HS-27A (cell line): ENCODE results near the gene CNIH3.

Experiments
- DNase-seq: peaks from one replicate; pipeline ENCODE4 v3.0.0-alpha.2; 2012; ENCODE audit warnings: low read depth, missing footprints

The CNIH3 gene

GRCh38 chr1:224777180-224777579 is 161.1 kb downstream of the CNIH3 start:
- DNase-seq, result no peak

- no peak for DNase-seq
Measured at GRCh38 chr1:224779536-224779935, 163.4 kb downstream of the CNIH3 start.

DNA sequence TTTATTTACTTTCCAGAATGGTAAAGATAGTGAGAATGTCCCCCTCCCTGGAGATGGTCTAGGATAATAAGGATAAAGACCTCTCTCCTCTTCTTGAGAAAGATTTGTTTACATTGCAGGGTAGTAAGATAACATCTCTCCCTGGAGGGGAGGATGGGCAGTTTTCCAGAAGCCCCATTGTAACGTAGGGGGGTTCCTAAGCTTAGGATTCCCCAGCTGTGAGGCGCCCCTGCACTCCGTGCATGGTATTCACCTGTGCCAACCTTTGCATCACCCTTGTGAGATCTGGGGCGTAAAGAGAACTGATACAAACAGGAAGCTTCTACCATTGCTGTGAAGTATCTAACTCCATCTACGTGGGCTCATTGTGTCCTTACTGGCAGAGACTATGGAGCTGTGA is 164.6 kb downstream of the CNIH3 start:
- DNase-seq, result no peak

DNA sequence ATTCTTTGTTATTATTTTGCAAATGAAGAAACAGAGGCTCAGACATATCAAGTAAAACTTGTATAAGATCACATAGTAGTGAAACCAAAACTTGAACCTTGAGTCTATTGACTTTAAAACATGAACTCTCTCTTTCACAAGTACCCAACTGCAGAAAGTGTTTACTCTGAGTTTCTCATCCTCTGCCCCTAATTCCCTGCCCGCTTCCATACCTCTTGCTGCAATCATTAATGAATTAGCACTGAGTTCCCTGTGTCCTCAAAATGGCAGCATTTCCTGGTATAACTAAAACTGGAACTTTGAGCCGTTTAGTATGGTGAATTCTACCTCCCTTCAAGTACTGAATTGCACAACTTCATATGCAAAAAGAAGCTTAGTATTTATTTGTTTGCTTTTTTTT is 165.7 kb downstream of the CNIH3 start:
- no peak for DNase-seq

GRCh38 chr1:224782281-224783000 is 166.3 kb downstream of the CNIH3 start:
- DNase-seq, result no peak

DNA sequence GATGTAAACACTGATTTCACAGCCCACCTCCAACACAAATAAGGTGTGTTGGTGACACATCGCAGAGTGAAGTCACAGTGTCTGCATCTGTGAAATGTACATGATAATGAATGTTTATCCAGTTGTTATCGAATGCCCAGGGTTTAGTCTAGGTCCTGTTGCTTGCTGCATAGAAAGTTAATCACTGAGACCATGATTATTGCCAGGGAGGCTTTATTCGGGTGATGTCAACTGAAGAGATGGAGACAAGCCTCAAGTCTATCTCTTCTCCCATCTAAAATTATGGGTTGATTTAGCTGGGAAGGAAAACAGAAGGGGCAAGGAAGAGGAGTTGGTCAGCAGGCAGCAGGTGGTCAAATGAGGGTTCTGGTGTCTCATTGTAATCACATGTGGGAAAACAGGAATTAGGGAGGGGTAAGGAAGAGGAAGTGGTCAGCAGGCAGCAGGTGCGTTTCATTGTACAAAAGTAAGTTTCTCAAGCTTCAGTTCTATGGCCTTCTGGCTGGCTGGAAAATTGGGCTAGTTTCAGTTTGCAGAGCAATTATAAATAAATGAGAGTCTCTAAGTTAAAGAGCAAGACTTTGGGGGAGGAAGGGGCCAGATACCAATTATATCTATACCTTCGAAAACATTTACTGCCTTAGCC is 167.0 kb downstream of the CNIH3 start:
- DNase-seq, result no peak

DNA sequence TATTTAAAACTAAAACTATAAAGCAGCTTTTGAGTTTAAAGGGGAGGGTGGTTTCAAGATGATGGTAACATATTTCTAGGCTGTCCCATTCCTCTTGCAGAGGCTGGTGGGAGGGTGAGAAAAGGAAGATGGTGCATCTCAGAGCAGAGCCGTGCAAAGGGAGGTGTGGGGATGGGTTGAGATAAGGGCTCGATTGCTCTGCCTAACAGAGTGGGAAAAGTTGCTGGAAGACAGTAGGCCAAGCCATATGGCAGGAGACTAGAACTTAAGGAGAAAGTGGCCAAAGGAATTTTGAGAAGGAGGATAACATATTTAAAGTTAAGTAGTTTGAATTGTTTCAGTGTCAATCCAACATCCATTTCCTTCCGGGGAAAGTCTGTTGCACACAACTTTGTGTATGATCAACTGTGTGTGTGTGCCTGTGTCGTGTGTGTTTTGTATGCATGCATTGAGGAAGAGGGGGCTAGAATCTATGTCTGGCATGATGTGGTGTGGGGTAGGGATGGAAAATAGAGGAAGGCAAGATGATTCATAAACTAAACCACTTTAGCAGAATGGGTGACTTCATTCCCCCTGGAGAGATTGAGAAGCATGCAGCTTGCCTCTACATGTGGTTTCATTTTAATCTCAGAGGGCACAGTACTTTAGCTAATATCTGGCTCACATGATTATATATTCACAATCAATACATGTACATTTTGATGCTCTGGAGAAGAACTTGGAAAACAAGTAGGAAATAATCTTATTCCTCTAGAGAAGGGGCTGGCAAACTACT is 168.3 kb downstream of the CNIH3 start:
- no peak for DNase-seq

DNA sequence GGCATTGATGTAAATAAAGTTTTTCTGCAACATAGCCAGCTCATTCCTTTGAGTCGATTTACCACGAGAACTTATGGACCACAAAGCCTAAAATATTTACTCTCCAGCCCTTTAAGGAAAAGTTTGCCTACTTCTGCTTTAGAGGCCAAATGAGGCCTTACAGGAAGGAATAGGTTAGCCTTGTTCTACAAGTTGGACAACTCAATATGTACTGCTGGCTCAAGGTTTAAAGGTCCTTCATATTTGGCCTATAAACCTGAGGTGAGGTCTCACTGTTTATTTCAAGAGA is 168.9 kb downstream of the CNIH3 start:
- no peak for DNase-seq

DNA sequence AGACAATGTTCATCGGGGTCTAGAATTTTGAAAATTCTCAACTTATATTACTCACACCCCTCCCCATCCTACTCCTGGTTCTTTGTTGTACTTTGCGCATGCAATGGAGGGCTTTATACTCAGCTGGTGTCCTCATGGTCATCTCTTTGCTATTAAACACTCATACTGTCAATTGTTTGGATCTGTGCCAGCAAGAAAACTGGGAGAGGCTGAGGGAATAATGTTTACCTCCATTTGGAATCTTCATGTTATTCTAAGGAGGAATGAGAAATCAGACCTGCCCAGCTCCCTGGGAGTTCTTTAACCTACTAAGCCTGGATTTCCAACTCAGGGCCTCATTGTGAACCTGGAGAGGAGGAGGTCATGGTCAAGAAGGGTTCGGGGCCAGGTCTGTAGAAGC is 169.5 kb downstream of the CNIH3 start:
- DNase-seq, result no peak

DNA sequence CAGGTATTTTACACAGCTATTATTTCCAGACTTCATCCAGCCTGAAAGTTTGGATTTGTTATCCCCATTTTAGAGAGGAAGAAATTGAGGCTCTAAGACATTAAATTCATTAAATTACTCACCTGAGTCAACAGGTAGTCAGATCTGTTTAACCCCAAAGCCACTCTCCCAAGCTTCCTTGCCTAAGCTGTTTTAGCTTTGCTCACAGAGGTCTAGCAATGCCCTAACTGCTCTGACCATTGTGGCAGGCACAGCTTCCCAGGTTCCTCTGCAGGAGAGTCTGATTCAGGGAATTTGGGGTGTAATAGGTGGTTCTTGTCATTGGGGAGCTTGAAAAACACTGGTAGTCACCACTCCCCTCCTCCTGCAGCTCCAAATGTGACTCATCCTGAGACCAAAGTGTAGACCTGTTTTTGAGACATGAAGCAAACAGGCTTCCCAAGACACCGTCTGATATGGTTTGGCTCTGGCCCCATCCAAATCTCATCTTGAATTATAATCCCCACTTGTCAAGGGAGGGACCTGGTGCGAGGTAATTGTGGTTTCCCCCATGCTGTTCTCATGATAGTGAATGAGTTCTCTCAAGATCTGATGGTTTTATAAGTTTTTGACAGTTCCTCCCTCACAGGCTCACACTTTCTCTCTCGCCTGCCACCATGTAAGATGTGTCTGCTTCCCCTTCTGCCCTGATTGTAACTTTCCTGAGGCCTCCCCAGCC is 170.6 kb downstream of the CNIH3 start:
- no peak for DNase-seq

DNA sequence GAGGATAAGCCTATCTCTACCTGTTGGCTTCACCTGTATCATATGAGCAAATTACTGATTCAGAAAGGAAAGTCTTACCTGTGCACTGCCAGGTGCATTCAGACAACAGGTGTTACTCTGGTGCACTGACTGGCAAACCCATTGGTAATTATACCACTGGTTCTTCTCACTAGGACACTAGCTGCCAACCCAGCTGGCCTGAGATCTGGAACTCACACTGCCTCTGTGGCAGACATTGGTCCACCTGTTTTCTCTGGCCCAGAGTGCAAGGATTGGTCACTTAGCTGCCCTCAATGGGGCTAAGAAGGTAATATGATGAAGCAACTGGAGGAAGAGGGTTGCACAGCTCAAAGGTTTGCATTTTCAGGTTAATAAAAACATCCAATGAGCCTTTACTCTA is 173.2 kb downstream of the CNIH3 start:
- no peak for DNase-seq
